Measurements from ENCODE around the gene NF1. TPM values are rescaled to one million over a fixed set of nuclear protein-coding genes. Genes with fewer than 3 reads are reported as not detected.
A peak's percentile ranks its signal among the peaks of the same experiment; 100 is the strongest.
"Not testable (repeated sequence)": the region's sequence is repeated elsewhere in the genome, so short reads cannot be mapped to it uniquely, and the experiment has no call there.

The NF1 gene
- total RNA-seq, 4 donors from 2014 or later, result 23.6 to 47.3 (median 32.0) TPM

DNA sequence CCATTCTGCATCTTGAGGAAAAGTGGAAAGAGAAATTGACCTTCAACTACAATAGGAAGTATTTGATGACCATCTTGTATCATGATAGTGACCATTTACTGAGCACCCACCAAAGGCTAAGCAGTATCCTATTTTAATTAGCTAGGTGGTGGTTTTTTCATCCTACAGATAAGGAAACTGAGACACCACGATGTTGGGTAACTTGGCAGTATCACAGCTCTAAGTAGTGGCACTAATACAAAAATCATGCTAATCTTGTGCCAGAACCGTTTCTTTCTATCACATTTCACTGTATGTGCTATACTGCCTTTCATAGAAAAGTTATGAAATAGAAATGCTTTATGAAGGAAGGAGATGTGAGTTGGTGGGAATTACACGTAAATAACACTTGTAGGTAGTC, 216.7 kb downstream of the NF1 start:
- Histone ChIP-seq H3K4me3 (no peak overlapping the region), H3K27me3 (no peaks in the 10 kb centered on the region), H3K36me3 (no peaks in the 10 kb centered on the region), H3K4me1 (no peaks in the 10 kb centered on the region), H3K27ac (no peak overlapping the region), H3K9me3 (no peaks in the 10 kb centered on the region)
- in situ Hi-C loops (cut with MboI; ENCODE audit: low sequenced_read_pairs in 4 of 4), result no loop called here
- intact Hi-C loops (cut with DNase I; ENCODE audit: low total_unique reads), result no loop called here
- TF ChIP-seq, protein P1, sequence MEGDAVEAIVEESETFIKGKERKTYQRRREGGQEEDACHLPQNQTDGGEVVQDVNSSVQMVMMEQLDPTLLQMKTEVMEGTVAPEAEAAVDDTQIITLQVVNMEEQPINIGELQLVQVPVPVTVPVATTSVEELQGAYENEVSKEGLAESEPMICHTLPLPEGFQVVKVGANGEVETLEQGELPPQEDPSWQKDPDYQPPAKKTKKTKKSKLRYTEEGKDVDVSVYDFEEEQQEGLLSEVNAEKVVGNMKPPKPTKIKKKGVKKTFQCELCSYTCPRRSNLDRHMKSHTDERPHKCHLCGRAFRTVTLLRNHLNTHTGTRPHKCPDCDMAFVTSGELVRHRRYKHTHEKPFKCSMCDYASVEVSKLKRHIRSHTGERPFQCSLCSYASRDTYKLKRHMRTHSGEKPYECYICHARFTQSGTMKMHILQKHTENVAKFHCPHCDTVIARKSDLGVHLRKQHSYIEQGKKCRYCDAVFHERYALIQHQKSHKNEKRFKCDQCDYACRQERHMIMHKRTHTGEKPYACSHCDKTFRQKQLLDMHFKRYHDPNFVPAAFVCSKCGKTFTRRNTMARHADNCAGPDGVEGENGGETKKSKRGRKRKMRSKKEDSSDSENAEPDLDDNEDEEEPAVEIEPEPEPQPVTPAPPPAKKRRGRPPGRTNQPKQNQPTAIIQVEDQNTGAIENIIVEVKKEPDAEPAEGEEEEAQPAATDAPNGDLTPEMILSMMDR (IDR thresholded peaks at IDR 0.05 in 4 of 5, conservative IDR thresholded peaks at IDR 0.05 in 1 of 5), result no peak
- ATAC-seq, result no peak
- no peak for DNase-seq

- H3K4me3 ChIP-seq, result peak overlapping the region in 1 of 4 donors; percentile 22
- ATAC-seq; H3K27ac ChIP-seq; H3K36me3 ChIP-seq; H3K4me1 ChIP-seq; in situ Hi-C loops (cut with MboI; ENCODE audit: low sequenced_read_pairs in 4 of 4); intact Hi-C loops (cut with DNase I; ENCODE audit: low total_unique reads); H3K9me3 ChIP-seq; H3K27me3 ChIP-seq; DNase-seq: not testable (repeated sequence)
Observed at GRCh38 chr17:31312223-31312622, 217.4 kb downstream of the NF1 start.

GRCh38 chr17:31313982-31314781, 219.4 kb downstream of the NF1 start, which contains the start of gene EVI2B:
Gene EVI2B (minus strand): TSS chr17:31314054. CDS start chr17:31305609, 8,445 bp downstream.
- Histone ChIP-seq H3K27ac (peak within 1 kb of the TSS in 1 of 4 donors; percentile 13), H3K4me1 (no peaks in the 10 kb centered on the region), H3K27me3 (no peaks in the 10 kb centered on the region), H3K4me3 (peak within 1 kb of the TSS in 1 of 4 donors; percentile 22), H3K36me3 (no peaks in the 10 kb centered on the region), H3K9me3 (no peaks in the 10 kb centered on the region)
- intact Hi-C loops (cut with DNase I; ENCODE audit: low total_unique reads), result no loop called here
- ATAC-seq (no peak), DNase-seq (no peak)
- TF ChIP-seq POLR2A (IDR thresholded peaks at IDR 0.05), result no peak
- TF ChIP-seq, protein P1 (IDR thresholded peaks at IDR 0.05 in 4 of 5, conservative IDR thresholded peaks at IDR 0.05 in 1 of 5), result no peak
- in situ Hi-C loops (cut with MboI; ENCODE audit: low sequenced_read_pairs in 4 of 4), result no loop called here

DNA sequence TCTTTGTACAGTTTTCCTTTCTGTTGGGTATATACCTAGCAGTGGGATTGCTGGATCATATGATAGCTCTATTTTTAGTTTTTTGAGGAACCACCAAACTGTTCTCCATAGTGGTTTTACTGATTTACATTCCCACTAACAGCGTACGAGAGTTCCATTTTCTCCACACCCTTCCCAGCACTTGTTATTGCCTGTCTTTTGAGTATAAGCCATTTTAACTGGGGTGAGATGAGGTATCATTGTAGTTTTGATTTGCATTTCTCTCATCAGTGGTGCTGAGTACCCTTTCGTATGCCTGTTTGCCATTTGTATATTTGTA, 220.0 kb downstream of the NF1 start:
- in situ Hi-C loops (cut with MboI; ENCODE audit: low sequenced_read_pairs in 4 of 4), result no loop called here
- no peak for TF ChIP-seq POLR2A (IDR thresholded peaks at IDR 0.05)
- no peaks in the 10 kb centered on the region for H3K9me3 ChIP-seq
- intact Hi-C loops (cut with DNase I; ENCODE audit: low total_unique reads), result no loop called here
- H3K4me1 ChIP-seq, result no peaks in the 10 kb centered on the region
- no peaks in the 10 kb centered on the region for H3K27me3 ChIP-seq
- no peak overlapping the region for H3K4me3 ChIP-seq
- H3K36me3 ChIP-seq, result no peaks in the 10 kb centered on the region
- ATAC-seq, result no peak
- no peak for DNase-seq
- peak overlapping the region in 1 of 4 donors; percentile 13 for H3K27ac ChIP-seq

DNA sequence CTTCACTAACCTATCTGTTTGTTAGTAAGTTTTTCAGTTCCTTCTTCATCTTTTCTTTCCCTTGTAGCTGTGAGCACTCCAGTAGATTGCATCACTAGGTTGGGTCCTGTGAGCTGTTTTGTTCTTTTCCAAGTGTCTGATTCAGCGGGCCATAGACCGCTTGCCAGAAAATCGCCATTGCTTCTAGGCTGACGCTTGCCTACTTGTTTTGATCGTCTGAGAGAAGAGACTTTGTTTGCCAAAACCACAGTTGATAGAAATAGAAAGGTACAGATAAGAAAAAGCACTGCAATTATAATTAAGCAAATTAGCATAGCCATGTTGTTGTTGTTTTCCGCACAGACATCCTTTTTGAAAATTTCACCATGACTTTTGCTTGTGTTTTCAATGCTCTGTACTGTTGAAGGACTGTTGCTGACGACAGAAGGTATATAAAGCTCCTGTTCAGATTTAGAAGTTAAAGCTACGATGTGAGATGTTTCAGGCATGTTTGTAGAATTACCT, 223.6 kb downstream of the NF1 start:
- TF ChIP-seq POLR2A (IDR thresholded peaks at IDR 0.05), result no peak
- TF ChIP-seq, protein P1 (IDR thresholded peaks at IDR 0.05 in 4 of 5, conservative IDR thresholded peaks at IDR 0.05 in 1 of 5), result no peak
- DNase-seq (peak; percentile 51 to 75), ATAC-seq (peak; percentile 98 to 99)
- Histone ChIP-seq H3K27ac (peak overlapping the region; percentile 29 to 67 (median 56)), H3K27me3 (no peaks in the 10 kb centered on the region), H3K4me3 (peak overlapping the region in 2 of 4 donors; percentile 10 to 26), H3K9me3 (no peaks in the 10 kb centered on the region), H3K36me3 (no peaks in the 10 kb centered on the region), H3K4me1 (no peaks in the 10 kb centered on the region)
- in situ Hi-C loops (cut with MboI; ENCODE audit: low sequenced_read_pairs in 4 of 4), result no loop called here
- intact Hi-C loops (cut with DNase I; ENCODE audit: low total_unique reads), result no loop called here
